GM12892 (cell line): Measurements from ENCODE around the gene RASSF8.

Source experiments
- POLR2A ChIP-seq: IDR thresholded peaks from 2 replicates; pipeline ENCODE4 v1.6.1; 2011; ENCODE audit warnings: low read depth, low read length, control low read depth
- POLR2AphosphoS5 ChIP-seq: IDR thresholded peaks from 2 replicates; pipeline ENCODE4 v1.6.1; 2011; ENCODE audit warnings: low read depth, low read length, control low read depth
- TAF1 ChIP-seq: IDR thresholded peaks from 2 replicates; pipeline ENCODE4 v1.6.1; 2011; ENCODE audit warnings: low read depth, mild to moderate bottlenecking, control low read depth, low read length, borderline replicate concordance

- TF ChIP-seq TAF1 (no peak), POLR2A (no peak), POLR2AphosphoS5 (no peak)
These were observed 27.1 kb downstream of the RASSF8 start for GRCh38 chr12:25985316-25986175.
